OCI-LY7 (cell line): ENCODE measurements around the gene PIK3R1. TPM values are rescaled to one million over a fixed set of nuclear protein-coding genes. Genes with fewer than 3 reads are reported as not detected.

Source experiments
- BruUV-seq: library from RNA; stranded (reverse); fragments of 400-500 nt; replicated peaks from 2 replicates; lab custom pipeline; 2021; lab: Mats Ljungman, UMichigan
- CTCF ChIA-PET: fragments of 300-600 bp; sonication (Branson Sonifier 250); formaldehyde crosslinking; loops from one replicate; lab custom pipeline; 2022; ENCODE audit warnings: antibody characterized with exemption; ENCODE audit not compliant: unreplicated experiment; lab: Charles Lee
- POLR2A ChIA-PET: fragments of 300-600 bp; sonication (Branson Sonifier 250); formaldehyde crosslinking; loops from one replicate; lab custom pipeline; 2022; ENCODE audit warnings: antibody characterized with exemption; lab: Charles Lee
- DNase-seq: peaks from one replicate; pipeline ENCODE4 v3.0.0-alpha.2; 2015; ENCODE audit warnings: low spot score
- H2AFZ ChIP-seq: fragments of 200-600 bp; sonication (generic), shearing (Covaris generic); 2 replicates; pipeline ENCODE4 v1.6.1; 2014; ENCODE audit warnings: mild to moderate bottlenecking, antibody characterized with exemption, low read length, moderate library complexity
- H3K27ac ChIP-seq: fragments of 200-600 bp; sonication (generic); 2 replicates; pipeline ENCODE4 v1.5.1; 2014; ENCODE audit warnings: mixed run types, low read depth, mild to moderate bottlenecking, moderate library complexity, low read length, inconsistent platforms; ENCODE audit not compliant: poor library complexity, severe bottlenecking
- H3K36me3 ChIP-seq: fragments of 200-600 bp; sonication (generic); 2 replicates; pipeline ENCODE4 v1.6.1; 2014; ENCODE audit warnings: mild to moderate bottlenecking, antibody characterized with exemption, low read length, moderate library complexity, mixed read lengths; ENCODE audit not compliant: insufficient read depth
- H3K4me1 ChIP-seq: fragments of 200-600 bp; sonication (generic); 2 replicates; pipeline ENCODE4 v1.5.1; 2014; ENCODE audit warnings: mild to moderate bottlenecking, low read length; ENCODE audit not compliant: insufficient read depth, poor library complexity, severe bottlenecking
- H3K4me2 ChIP-seq: fragments of 200-600 bp; sonication (generic); 2 replicates; pipeline ENCODE4 v1.6.1; 2014; ENCODE audit warnings: mild to moderate bottlenecking, low read length
- H3K4me3 ChIP-seq: fragments of 200-600 bp; sonication (generic); 2 replicates; pipeline ENCODE4 v1.5.1; 2014; ENCODE audit warnings: mild to moderate bottlenecking, low read depth, low read length; ENCODE audit not compliant: poor library complexity, severe bottlenecking
- H3K79me2 ChIP-seq: fragments of 200-600 bp; sonication (generic); 2 replicates; pipeline ENCODE4 v1.6.1; 2016; ENCODE audit warnings: low read depth, mild to moderate bottlenecking, low read length, moderate library complexity, mixed read lengths; ENCODE audit not compliant: insufficient read depth
- H3K9me2 ChIP-seq: fragments of 200-600 bp; sonication (generic); 2 replicates; pipeline ENCODE4 v1.6.1; 2016; ENCODE audit warnings: mild to moderate bottlenecking, low read length, mixed read lengths; ENCODE audit not compliant: insufficient read depth
- H3K9me3 ChIP-seq: fragments of 200-600 bp; sonication (generic); 2 replicates; pipeline ENCODE4 v1.6.1; 2014; ENCODE audit warnings: mild to moderate bottlenecking, mixed run types, low read length, mixed read lengths
- H4K20me1 ChIP-seq: fragments of 200-600 bp; sonication (generic); 2 replicates; pipeline ENCODE4 v1.6.1; 2014; ENCODE audit warnings: mild to moderate bottlenecking, antibody characterized with exemption, low read length, moderate library complexity, mixed read lengths; ENCODE audit not compliant: insufficient read depth
- EZH2phosphoT487 ChIP-seq: fragments of 200-600 bp; sonication (generic); IDR thresholded peaks from 2 replicates; pipeline ENCODE4 v1.6.1; 2018; ENCODE audit warnings: low read depth, borderline replicate concordance, mild to moderate bottlenecking, mixed run types, antibody characterized with exemption, low read length, moderate library complexity, mixed read lengths
- intact Hi-C: fragments of 100-400 bp; cut with micrococcal nuclease; formaldehyde crosslinking; loops from one replicate; pipeline ENCODE4 v1.10.0; 2022; ENCODE audit not compliant: unreplicated experiment
- total RNA-seq, 2 experiments: library from RNA; depleted of rRNA in 1 of 2; stranded (reverse); fragments of >200 nt in 1 of 2; shearing (Covaris generic) in 1 of 2; gene quantifications; 2 replicates each; pipeline ENCODE4 v1.2.3, GENCODE V29; 2014 to 2022
- TF ChIP-seq, protein P1 (sequence below): fragments of 200-600 bp; sonication (generic); conservative IDR thresholded peaks from 2 replicates; pipeline ENCODE4 v1.5.1; 2014; ENCODE audit warnings: mild to moderate bottlenecking, antibody characterized with exemption, low read length, moderate library complexity, mixed read lengths

The PIK3R1 gene
- total RNA-seq, 2 experiments from 2014 or later: 15.8 to 43.4 TPM

DNA sequence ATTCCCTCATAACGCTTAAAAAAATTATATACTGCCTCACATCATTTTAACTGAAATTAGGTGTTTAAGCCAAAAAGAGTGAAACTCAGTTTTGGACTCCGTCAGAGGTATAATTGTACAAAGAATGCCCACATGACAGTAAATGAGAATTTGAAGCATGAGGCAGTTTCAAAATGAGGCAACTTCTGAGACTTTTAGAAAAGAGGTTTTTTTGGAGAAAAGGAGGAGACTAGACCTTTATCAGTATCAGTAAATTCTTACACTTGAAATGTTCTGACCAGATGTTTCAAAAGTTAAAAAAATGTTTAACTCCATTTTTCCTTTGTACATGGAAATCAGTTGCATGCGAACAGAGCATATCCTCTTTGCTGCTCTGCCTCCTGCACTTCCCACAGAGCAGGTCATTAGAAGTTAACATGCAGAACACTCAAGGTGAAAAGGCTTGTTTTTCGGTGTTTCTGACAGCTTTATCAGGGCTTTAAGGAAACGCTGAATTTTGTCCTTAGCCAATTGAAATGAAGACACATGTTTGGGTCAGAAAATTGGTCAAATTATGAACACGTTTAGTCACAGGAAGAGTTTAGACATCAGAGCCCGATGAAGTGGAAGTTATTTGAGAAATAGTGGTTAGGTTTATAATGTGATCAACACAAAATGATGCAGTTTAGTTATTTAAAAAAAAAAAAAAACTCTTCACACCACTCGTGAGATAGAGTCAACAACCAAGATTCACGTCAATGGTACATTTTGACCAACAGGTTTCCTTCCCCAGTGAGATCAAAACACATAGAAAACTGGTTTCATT, 59.5 kb downstream of the PIK3R1 start:
- CTCF ChIA-PET: no interaction called here
- POLR2A ChIA-PET: no interaction called here
- BruUV-seq: no TSS peak
- no peaks in the 10 kb centered on the region for H3K9me2 ChIP-seq
- H3K36me3 ChIP-seq: peaks cover 52% of the 10 kb centered on the region
- H3K4me1 ChIP-seq: no peaks in the 10 kb centered on the region
- no peak overlapping the region for H3K4me3 ChIP-seq
- no peak for TF ChIP-seq EZH2phosphoT487
- TF ChIP-seq, protein P1, sequence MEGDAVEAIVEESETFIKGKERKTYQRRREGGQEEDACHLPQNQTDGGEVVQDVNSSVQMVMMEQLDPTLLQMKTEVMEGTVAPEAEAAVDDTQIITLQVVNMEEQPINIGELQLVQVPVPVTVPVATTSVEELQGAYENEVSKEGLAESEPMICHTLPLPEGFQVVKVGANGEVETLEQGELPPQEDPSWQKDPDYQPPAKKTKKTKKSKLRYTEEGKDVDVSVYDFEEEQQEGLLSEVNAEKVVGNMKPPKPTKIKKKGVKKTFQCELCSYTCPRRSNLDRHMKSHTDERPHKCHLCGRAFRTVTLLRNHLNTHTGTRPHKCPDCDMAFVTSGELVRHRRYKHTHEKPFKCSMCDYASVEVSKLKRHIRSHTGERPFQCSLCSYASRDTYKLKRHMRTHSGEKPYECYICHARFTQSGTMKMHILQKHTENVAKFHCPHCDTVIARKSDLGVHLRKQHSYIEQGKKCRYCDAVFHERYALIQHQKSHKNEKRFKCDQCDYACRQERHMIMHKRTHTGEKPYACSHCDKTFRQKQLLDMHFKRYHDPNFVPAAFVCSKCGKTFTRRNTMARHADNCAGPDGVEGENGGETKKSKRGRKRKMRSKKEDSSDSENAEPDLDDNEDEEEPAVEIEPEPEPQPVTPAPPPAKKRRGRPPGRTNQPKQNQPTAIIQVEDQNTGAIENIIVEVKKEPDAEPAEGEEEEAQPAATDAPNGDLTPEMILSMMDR: no peak
- intact Hi-C loops: loop anchor here (5.0 to 10.0 kb wide), 2 partner anchors 380 to 1028 kb away; no protein-coding TSS in a partner anchor
- no peak overlapping the region for H3K4me2 ChIP-seq
- no peaks in the 10 kb centered on the region for H3K9me3 ChIP-seq
- no peak overlapping the region for H3K27ac ChIP-seq
- no peak for DNase-seq
- peaks cover 3% of the 10 kb centered on the region; the same call in 1 of the 2 replicates for H3K79me2 ChIP-seq
- H4K20me1 ChIP-seq: peaks cover 12% of the 10 kb centered on the region; the same call in 1 of the 2 replicates
- H2AFZ ChIP-seq: no peak overlapping the region

DNA sequence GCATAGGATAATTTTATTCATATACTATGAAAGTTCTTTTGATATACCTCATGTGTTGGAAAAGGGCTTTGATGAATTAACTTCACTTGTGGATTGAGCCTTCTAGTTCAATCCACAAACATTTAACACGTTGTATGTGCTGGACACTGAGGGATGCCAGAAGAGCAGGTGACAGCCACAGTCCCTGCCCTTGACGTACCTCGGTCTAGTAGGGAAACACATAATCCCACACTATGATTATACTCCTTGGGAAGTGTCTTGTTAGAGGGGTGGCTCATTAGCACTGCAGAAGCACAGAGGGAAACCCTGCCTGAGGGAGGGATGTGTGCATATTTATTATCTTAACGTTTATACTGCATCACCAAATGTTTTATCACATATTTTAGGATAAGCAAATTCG, 61.2 kb downstream of the PIK3R1 start:
- no peaks in the 10 kb centered on the region for H3K9me2 ChIP-seq
- ChIA-PET POLR2A (no interaction called here), CTCF (no interaction called here)
- H3K36me3 ChIP-seq: peaks cover 67% of the 10 kb centered on the region
- no peak overlapping the region for H3K4me3 ChIP-seq
- no peaks in the 10 kb centered on the region for H3K79me2 ChIP-seq
- intact Hi-C loops: loop anchor here (10.0 kb wide), 1 partner anchor 382 kb away; no protein-coding TSS in a partner anchor
- no TSS peak for BruUV-seq
- peaks cover 9% of the 10 kb centered on the region; the same call in 1 of the 2 replicates for H4K20me1 ChIP-seq
- H3K4me2 ChIP-seq: no peak overlapping the region
- no peak for TF ChIP-seq EZH2phosphoT487
- TF ChIP-seq, protein P1: no peak
- H3K9me3 ChIP-seq: no peaks in the 10 kb centered on the region
- H3K27ac ChIP-seq: no peak overlapping the region
- H2AFZ ChIP-seq: no peak overlapping the region
- no peaks in the 10 kb centered on the region for H3K4me1 ChIP-seq
- DNase-seq: no peak

DNA sequence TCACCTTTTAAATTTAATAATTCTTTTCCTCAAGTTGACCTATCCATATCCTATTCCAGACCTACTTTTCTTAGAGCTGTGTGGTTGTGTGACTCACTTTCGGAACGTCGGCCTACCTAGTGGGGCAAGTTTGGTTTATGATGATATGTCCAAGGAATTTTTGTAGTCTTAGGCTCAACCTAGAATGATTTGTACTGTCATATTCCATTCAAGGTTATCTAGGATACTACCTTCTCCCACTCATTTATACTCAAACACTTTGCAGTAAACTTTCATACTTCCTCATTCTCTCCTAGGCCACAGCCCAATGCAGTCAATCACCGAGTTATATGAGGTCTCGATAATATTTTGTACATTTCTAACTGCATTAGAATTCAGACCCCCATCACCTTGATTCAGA, 61.9 kb downstream of the PIK3R1 start:
- no TSS peak for BruUV-seq
- no peaks in the 10 kb centered on the region for H3K79me2 ChIP-seq
- no peaks in the 10 kb centered on the region for H3K9me2 ChIP-seq
- POLR2A ChIA-PET: interaction anchor here (0.8 kb wide), 2 partner anchors 9 to 22 kb away, joined by 3 to 5 read pairs; no protein-coding TSS in a partner anchor
- CTCF ChIA-PET: no interaction called here
- no peak for TF ChIP-seq EZH2phosphoT487
- TF ChIP-seq, protein P1: no peak
- H3K27ac ChIP-seq: no peak overlapping the region
- no peak overlapping the region for H2AFZ ChIP-seq
- no peak overlapping the region for H3K4me3 ChIP-seq
- H3K36me3 ChIP-seq: peaks cover 74% of the 10 kb centered on the region
- H3K4me1 ChIP-seq: no peaks in the 10 kb centered on the region
- DNase-seq: no peak
- H3K9me3 ChIP-seq: no peaks in the 10 kb centered on the region
- intact Hi-C loops: loop anchor here (10.0 kb wide), 1 partner anchor 383 kb away; no protein-coding TSS in a partner anchor
- no peak overlapping the region for H3K4me2 ChIP-seq
- peaks cover 7% of the 10 kb centered on the region; the same call in 1 of the 2 replicates for H4K20me1 ChIP-seq
